Adipocyte (in vitro differentiated cells): ENCODE measurements around the gene ALDH5A1.

Experiments used
- DNase-seq: peaks from one replicate; pipeline ENCODE4 v3.0.0-alpha.2; 2015; ENCODE audit warnings: low read depth
- H3K27me3 ChIP-seq: replicated peaks from 2 replicates; pipeline ENCODE4 v1.7.0; 2013; ENCODE audit warnings: mild to moderate bottlenecking, low read length, moderate library complexity; ENCODE audit not compliant: control insufficient read depth, insufficient read depth
- H3K36me3 ChIP-seq: 2 replicates; pipeline ENCODE4 v1.7.0; 2013; ENCODE audit warnings: low read length, mild to moderate bottlenecking, moderate library complexity; ENCODE audit not compliant: control insufficient read depth, insufficient read depth, severe bottlenecking
- H3K4me1 ChIP-seq: 2 replicates; pipeline ENCODE4 v1.7.0; 2013; ENCODE audit warnings: mild to moderate bottlenecking, low read length, moderate library complexity; ENCODE audit not compliant: control insufficient read depth, insufficient read depth
- H3K4me3 ChIP-seq: 2 replicates; pipeline ENCODE4 v1.7.0; 2013; ENCODE audit warnings: mild to moderate bottlenecking, low read length, moderate library complexity
- H3K9ac ChIP-seq: 2 replicates; pipeline ENCODE4 v1.7.0; 2013; ENCODE audit warnings: mild to moderate bottlenecking, low read length, moderate library complexity
- H3K9me3 ChIP-seq: 2 replicates; pipeline ENCODE4 v1.7.0; 2013; ENCODE audit warnings: mild to moderate bottlenecking, low read length, moderate library complexity; ENCODE audit not compliant: control insufficient read depth

Gene ALDH5A1

DNA sequence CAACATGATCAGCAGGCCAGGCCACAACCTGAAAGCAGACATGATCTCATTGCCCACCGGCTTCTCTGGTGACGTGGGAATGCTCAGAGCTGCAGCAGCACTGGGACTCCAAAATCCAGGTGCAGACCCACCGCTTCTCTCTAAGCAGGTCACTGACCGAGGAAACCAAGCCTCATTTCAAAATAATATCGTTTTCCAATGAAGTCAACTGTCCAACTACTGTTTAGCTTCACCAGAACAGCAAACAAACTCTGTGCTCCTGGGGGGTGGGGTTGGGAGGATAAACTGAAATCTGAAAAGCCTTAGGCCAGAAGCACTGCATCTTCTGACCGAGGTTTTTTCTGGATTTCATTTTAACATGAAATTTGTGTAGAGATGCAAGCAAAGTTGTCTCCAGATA, 5.3 kb upstream of the ALDH5A1 start, which contains the start of gene GPLD1:
GPLD1 (minus strand) TSS at position 109 of the 400 bp plus-strand sequence; CDS start at position 42, 67 bp downstream.
- Histone ChIP-seq H3K36me3 (no peaks in the 10 kb centered on the region), H3K4me3 (no peak within 1 kb of the TSS), H3K9me3 (no peaks in the 10 kb centered on the region), H3K27me3 (peaks cover 13% of the 10 kb centered on the region), H3K9ac (no peak within 1 kb of the TSS), H3K4me1 (peaks cover 7% of the 10 kb centered on the region)
- no peak for DNase-seq

DNA sequence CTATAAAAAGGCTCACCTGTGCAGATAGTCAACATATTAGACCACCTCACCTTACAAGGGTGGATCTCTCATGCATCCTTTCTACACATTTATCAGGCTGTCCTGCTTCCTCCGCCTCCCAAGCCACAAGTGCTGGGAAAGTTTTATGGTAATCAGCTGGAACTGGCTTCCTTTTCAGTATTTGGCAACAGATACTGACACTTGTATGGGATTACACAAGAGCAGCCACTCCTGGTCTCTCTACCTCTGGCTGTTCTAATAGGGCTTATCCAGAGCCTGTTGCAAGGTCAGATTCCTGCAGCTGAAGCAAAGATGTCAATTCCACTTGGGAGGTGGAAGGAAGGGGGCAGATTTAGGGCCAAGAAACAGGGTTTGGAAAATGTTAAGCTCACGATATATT, 4.9 kb upstream of the ALDH5A1 start:
- DNase-seq: peak; percentile 51
- no peaks in the 10 kb centered on the region for H3K9me3 ChIP-seq

DNA sequence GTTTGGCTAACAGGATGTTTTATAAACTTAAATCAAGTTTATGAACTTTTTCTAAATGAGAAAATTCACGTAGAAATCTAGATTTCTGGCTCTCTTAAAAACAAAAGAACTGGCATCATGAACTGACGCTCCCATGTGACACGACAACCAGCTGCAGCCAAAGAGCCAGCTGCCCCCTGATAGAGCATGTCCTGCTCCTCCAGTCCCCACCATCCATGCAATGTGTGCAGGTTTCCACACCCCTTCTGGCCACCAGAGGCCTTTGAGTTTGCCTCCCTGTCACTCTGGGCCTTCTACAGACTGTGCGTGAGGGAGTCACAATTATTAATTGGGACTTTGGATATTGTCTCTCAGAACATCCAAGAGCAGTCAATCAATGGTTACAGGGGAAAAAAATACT, 3.8 kb upstream of the ALDH5A1 start:
- Histone ChIP-seq H3K9me3 (no peaks in the 10 kb centered on the region), H3K36me3 (no peaks in the 10 kb centered on the region), H3K27me3 (peaks cover 13% of the 10 kb centered on the region), H3K4me3 (no peak overlapping the region), H3K4me1 (peaks cover 10% of the 10 kb centered on the region), H3K9ac (no peak overlapping the region)
- no peak for DNase-seq

More for the DNA sequence above, 4.9 kb upstream of the ALDH5A1 start:
- Histone ChIP-seq H3K27me3 (peaks cover 13% of the 10 kb centered on the region), H3K4me3 (no peak overlapping the region), H3K4me1 (peaks cover 10% of the 10 kb centered on the region), H3K9ac (no peak overlapping the region), H3K36me3 (no peaks in the 10 kb centered on the region)

DNA sequence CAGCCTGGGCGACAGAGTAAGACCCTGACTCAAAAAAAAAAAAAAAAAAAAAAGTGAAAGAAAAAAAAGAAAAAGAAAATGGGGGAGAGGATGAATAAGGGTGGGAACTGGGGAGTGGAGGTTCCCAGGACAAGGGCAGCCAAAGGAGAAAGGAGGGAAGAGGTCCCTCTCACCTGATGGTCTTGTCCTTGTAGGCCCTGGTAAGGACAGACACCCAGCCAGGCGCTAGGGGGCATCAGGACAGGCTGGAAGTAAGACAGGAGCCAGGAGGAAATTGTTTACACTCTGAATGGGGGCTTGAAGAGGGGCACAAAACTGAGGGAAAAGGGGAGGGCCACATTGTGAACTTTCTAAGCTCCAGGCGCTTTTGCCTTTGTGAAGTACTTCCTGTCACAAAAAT, 2.3 kb upstream of the ALDH5A1 start:
- Histone ChIP-seq H3K9ac (no peak overlapping the region), H3K9me3 (no peaks in the 10 kb centered on the region), H3K4me1 (peaks cover 10% of the 10 kb centered on the region), H3K27me3 (peaks cover 22% of the 10 kb centered on the region), H3K36me3 (no peaks in the 10 kb centered on the region), H3K4me3 (no peak overlapping the region)
- DNase-seq: no peak

DNA sequence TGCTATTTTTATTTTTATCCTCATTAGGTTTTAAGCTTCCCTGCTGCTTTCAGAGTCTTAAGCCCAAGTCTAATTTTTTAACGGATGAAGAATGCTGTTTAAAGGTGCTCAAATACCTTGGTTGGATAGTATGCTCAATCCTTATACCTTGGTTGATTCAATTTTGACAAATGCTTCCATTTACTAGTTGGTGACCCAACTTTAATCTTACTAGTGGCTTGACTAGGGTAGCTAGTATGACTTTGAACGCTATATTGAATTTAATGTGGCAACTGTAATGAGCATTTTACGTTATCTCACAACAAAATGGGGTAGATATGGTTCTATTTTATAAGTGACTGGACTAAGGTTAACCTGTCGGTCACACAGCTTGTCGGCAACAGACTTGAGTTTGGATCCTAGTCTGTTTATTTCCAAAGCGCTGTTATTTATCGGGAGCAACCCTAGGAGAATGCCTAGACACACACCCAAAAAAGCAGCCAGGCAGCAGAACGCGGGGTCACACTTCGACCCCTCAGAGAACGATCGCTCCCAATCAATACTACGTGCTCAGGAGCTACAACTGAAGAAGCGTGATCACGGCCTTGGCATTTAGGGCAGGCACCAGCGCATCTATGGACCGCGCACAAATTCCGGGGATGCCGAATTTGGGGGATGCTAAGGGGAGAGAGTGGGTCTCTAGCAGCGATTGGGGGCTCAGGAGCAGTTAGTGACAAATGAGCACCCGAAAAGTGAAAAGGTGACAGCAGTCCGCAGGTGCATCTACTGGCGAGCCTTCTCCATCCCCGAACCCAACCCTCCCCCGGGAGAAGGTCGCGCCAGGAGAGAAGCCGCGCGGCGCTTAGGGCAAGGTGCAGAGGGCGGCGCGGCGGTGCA, 586 bp upstream of the ALDH5A1 start:
- Histone ChIP-seq H3K36me3 (no peaks in the 10 kb centered on the region), H3K4me3 (peak overlapping the region; percentile 74), H3K9ac (peak overlapping the region; percentile 72), H3K27me3 (peaks cover 22% of the 10 kb centered on the region), H3K4me1 (peaks cover 10% of the 10 kb centered on the region), H3K9me3 (no peaks in the 10 kb centered on the region)
- DNase-seq: no peak

DNA sequence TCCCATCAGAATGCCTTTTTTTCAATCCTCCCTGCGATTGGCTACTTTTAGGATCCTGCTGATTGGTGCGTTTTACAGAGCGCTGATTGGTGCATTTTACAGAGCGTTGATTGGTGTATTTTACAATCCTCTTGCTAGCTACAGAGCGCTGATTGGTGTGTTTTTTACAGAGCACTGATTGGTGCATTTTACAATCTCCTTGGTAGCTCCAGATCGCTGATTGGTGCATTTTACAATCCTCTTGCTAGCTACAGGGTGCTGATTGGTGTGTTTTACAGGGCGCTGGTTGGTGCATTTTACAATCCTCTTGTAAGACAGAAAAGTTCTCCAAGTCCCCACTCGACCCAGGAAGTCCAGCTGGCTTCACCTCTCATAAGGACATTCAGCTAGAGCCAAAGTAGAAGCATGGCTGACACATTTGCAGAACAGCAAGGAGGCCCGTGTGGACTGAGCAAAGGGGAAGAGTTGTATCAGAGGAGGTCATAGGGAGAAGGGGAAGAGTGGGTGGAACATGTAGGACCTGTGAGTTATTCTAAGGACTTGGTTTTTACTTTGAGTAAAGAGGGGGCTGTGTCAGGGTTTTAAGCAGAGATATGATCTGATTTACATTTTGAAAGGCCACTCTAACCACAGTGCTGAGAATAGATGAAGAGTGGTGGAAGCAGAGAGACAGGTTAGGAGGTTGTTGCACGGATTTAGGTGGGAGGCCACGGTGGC, 2.6 kb downstream of the ALDH5A1 start:
- H3K27me3 ChIP-seq: peaks cover 22% of the 10 kb centered on the region
- no peaks in the 10 kb centered on the region for H3K36me3 ChIP-seq
- H3K9me3 ChIP-seq: no peaks in the 10 kb centered on the region
- peaks cover 6% of the 10 kb centered on the region for H3K4me1 ChIP-seq
- no peak overlapping the region for H3K9ac ChIP-seq
- H3K4me3 ChIP-seq: no peak overlapping the region
- no peak for DNase-seq

DNA sequence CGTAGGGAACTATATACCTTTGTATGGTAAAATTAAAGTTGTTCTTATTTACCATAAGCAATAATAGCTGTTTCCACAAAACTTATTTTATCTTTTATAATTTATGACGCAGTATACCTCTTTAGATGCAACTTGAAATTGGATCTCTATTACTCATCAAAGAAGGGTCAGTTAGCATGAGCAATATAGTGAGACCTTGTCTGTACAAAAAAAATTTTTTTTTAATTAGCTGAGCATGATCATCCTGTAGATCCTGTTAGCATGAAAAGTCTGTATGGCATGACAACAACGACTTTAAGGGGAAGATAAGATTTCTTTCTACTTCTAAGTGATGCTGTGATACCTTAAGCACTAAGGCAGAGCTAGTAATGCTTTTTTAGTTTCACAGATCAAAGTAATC, 5.9 kb downstream of the ALDH5A1 start:
- H3K36me3 ChIP-seq: no peaks in the 10 kb centered on the region
- DNase-seq: no peak
- no peak overlapping the region for H3K9ac ChIP-seq
- no peaks in the 10 kb centered on the region for H3K9me3 ChIP-seq
- H3K4me3 ChIP-seq: no peak overlapping the region
- H3K4me1 ChIP-seq: no peaks in the 10 kb centered on the region
- peaks cover 9% of the 10 kb centered on the region for H3K27me3 ChIP-seq

DNA sequence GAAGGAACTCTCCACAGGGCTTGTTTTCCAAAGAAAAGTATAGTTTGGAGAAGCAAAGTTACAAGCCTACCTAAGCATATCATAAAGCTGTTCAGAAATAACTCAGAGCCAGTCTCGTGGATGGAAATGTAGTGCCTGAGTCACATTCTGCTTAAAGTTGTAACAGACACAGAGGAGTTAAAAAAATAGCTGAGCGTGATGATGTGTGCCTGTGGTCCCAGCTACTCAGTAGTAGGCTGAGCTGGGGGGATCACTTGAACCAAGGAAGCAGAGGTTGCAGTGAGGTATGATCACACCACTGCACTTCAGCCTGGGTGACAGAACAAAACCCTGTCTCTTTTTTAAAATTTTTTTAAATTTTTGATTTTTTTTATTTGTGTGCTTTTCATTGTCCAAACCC, 6.6 kb downstream of the ALDH5A1 start:
- H3K4me3 ChIP-seq: no peak overlapping the region
- H3K36me3 ChIP-seq: no peaks in the 10 kb centered on the region
- H3K9me3 ChIP-seq: no peaks in the 10 kb centered on the region
- no peaks in the 10 kb centered on the region for H3K4me1 ChIP-seq
- peaks cover 7% of the 10 kb centered on the region for H3K27me3 ChIP-seq
- no peak overlapping the region for H3K9ac ChIP-seq
- no peak for DNase-seq

DNA sequence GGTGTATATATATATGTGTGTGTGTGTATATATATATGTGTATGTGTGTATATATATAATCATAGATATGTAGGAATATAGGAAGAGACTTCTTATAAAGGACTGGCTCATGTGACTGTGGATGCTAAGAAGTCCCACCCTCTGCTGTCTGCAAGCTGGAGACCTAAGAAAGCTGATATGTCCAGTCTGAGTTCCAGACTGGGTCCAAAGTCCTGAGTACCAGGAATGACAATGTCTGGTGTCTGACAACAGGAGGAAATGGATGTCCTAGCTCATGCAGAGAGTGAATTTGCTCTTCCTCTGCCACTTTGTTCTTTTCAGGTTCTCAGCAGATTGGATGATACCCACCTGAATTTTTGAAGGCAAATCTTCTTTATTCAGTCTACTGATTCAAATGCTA, 7.1 kb downstream of the ALDH5A1 start:
- Histone ChIP-seq H3K9ac (no peak overlapping the region), H3K4me1 (no peaks in the 10 kb centered on the region), H3K9me3 (no peaks in the 10 kb centered on the region), H3K27me3 (peaks cover 2% of the 10 kb centered on the region), H3K36me3 (no peaks in the 10 kb centered on the region), H3K4me3 (no peak overlapping the region)
- no peak for DNase-seq

DNA sequence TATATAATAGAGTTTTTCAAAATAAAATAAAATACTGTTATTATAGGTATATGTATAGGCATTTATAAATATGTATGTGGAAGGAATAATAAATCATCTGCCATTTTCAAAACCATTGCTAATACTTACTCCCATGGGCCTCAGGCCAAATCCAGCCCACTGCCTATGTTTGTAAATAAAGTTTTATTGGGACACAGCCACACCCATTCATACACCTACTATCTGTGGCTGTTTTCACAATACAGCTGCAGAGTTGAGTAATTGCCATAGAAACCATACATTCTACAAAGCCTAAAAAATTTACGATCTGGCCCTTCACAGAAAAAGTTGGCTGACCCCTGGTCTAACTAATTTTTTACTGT, 9.5 kb downstream of the ALDH5A1 start:
- Histone ChIP-seq H3K9me3 (no peaks in the 10 kb centered on the region), H3K36me3 (no peaks in the 10 kb centered on the region), H3K9ac (no peak overlapping the region), H3K27me3 (no peaks in the 10 kb centered on the region), H3K4me1 (no peaks in the 10 kb centered on the region), H3K4me3 (no peak overlapping the region)
- no peak for DNase-seq

DNA sequence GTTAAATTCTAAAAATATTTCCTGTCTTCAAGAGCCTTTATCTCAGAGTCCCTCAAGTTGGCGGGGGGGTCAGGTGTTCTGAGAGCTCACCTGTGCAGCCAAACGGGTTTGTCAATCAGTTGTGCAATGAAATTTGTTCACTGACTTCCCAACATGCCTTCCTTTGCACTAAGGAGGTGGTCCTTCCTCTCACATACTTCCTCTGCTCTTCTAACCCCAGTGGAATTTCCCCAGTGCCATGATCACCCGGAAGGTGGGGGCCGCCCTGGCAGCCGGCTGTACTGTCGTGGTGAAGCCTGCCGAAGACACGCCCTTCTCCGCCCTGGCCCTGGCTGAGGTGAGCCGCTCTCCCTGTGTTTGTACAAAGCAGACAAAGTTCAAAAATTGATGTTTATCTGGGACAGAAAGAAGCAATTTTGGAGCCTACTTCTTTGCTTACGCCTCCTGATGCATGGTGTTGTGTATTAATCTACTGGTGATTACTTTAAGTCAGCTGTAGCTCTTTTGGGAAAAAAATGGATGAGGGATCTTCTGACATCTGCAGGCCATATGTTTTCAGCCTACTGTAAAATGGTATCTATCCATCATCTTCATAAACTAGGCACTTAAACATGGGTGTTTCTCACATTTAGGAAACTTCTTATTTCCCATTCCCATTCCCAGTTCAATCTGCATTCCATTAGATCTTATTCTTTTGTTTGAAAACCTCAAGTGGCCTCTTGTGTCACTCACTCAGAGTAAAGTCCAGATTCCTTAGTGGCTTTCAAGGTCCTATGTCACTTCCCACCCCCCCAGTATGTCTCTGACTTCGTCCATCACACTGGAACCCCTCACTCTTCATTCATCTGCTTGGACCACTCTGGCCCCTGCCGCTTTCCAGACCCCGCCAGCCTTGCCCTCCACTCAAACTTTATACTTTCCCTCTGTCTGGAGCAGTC, 10.1 kb downstream of the ALDH5A1 start:
- Histone ChIP-seq H3K36me3 (no peaks in the 10 kb centered on the region), H3K4me3 (no peak overlapping the region), H3K4me1 (no peaks in the 10 kb centered on the region), H3K9me3 (no peaks in the 10 kb centered on the region), H3K27me3 (no peaks in the 10 kb centered on the region), H3K9ac (no peak overlapping the region)
- DNase-seq: no peak
